Neutrophil (primary cell): Measurements from ENCODE around the gene CCDC110.

ENCODE experiments used
- H3K27ac ChIP-seq: fragments of 200-600 bp; sonication (generic); 2 replicates; pipeline ENCODE4 v1.5.1; 2016; ENCODE audit warnings: mild to moderate bottlenecking, moderate library complexity
- H3K27me3 ChIP-seq: fragments of 200-600 bp; sonication (generic); 2 replicates; pipeline ENCODE4 v1.6.0; 2016; ENCODE audit warnings: mild to moderate bottlenecking
- H3K36me3 ChIP-seq: fragments of 200-600 bp; sonication (generic); 2 replicates; pipeline ENCODE4 v1.5.1; 2017
- H3K4me1 ChIP-seq, 2 experiments: fragments of 200-600 bp in 1 of 2; sonication (generic) in 1 of 2; 1 replicate in 1 of 2; 2 replicates in 1 of 2; pipeline versions ENCODE4 v1.5.1 to v1.6.1; 2013 to 2016; ENCODE audit warnings: low read depth in 1 of 2, low read length in 1 of 2, mild to moderate bottlenecking in 1 of 2, moderate library complexity in 1 of 2; ENCODE audit not compliant: control insufficient read depth in 1 of 2, insufficient read depth in 1 of 2
- H3K4me3 ChIP-seq, 2 experiments: fragments of 200-600 bp in 1 of 2; sonication (generic) in 1 of 2; 1 replicate in 1 of 2; 2 replicates in 1 of 2; pipeline ENCODE4 v1.5.1; 2013 to 2016; ENCODE audit warnings: low read depth in 1 of 2, low read length in 1 of 2, mild to moderate bottlenecking in 1 of 2, moderate library complexity in 1 of 2
- H3K9me3 ChIP-seq: fragments of 200-600 bp; sonication (generic); 2 replicates; pipeline ENCODE4 v1.5.1; 2016
- CTCF ChIP-seq: fragments of 200-600 bp; sonication (generic); IDR thresholded peaks from 2 replicates; pipeline ENCODE4 v1.5.1; 2016; ENCODE audit warnings: antibody characterized with exemption

CCDC110 gene

DNA sequence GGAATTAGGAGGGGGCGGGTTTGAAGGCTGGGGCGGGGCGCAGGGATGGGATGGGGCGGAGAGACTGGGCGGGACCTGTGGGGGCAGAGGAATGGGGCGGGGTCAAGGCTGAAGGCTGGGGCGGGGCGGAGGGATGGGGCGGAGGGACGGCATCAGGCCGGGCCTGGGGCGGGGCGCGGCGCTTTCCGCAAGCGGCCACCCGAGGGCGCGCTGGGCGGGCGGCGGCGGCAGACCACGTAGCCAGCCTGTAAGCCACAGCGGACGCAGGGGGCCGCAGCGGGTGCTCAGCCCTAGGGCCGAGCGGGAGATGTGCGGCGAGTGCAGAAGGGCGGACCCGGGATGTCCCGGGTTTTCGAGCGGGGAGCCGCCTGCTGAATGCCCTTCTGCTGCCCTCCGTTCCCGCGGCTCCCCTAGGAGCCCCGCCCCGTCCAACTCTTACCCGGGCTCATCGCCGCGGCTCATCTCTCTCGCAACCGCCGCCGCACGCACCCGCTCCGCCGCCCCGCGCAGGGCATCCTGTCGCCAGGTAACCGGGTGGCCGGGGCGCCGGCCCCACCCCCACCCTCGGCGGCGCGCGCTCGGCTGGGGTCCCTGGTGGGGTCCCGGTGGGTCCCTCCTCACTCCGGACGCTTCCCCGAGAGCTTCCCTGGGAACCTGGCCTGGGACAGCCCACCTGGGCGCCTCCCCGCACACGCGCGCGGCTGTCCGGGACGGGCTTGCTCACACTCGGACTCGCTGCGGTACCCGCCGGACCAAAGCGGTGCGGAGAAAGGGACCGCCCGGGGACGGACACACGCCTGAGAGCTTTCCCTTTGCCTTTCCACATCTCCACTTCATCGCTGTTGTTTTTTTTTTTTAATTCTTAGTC is at the start of gene CCDC110:
Gene CCDC110, minus strand, starts transcription at position 499 of the 868 bp plus-strand sequence. Its CDS starts 50 bp downstream, at position 449.
- Histone ChIP-seq H3K9me3 (no peaks in the 10 kb centered on the region), H3K27me3 (peaks cover 99% of the 10 kb centered on the region), H3K27ac (peak within 1 kb of the TSS; percentile 33), H3K4me1 (peaks cover 8 to 17% of the 10 kb centered on the region in 2 experiments), H3K4me3 (peak within 1 kb of the TSS; percentile 53 to 61), H3K36me3 (no peaks in the 10 kb centered on the region)
- TF ChIP-seq CTCF: no peak

GRCh38 chr4:185520119-185520518 is 48.6 kb upstream of the CCDC110 start:
- no peak overlapping the region for H3K27ac ChIP-seq
- H3K4me3 ChIP-seq: no peak overlapping the region
- no peaks in the 10 kb centered on the region for H3K36me3 ChIP-seq
- TF ChIP-seq CTCF: no peak
- H3K9me3 ChIP-seq: no peaks in the 10 kb centered on the region
- H3K27me3 ChIP-seq: peaks cover 77% of the 10 kb centered on the region
- no peaks in the 10 kb centered on the region for H3K4me1 ChIP-seq

- no peak for TF ChIP-seq CTCF
- no peaks in the 10 kb centered on the region for H3K9me3 ChIP-seq
- no peaks in the 10 kb centered on the region for H3K4me1 ChIP-seq
- no peaks in the 10 kb centered on the region for H3K36me3 ChIP-seq
- peaks cover 77% of the 10 kb centered on the region for H3K27me3 ChIP-seq
- no peak overlapping the region for H3K27ac ChIP-seq
- H3K4me3 ChIP-seq: no peak overlapping the region
These were observed 47.0 kb upstream of the CCDC110 start for GRCh38 chr4:185518494-185518893.

DNA sequence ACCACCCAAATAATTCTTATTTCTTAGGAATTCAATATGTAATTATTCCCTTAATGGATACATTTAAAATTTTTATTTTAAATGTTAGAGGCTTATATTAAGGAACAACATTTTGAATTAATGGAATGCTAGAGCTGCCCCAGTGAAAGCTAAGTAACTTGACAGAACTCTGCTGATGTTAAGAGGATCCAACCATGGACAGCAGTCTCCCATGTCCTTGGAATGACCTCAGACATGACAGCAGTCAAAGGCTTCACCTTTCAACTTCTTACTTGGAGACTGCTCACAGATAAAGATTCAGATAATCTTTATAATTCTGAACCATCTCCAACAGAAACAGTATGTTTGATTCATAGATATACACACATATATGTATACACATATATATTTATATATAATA is 46.5 kb upstream of the CCDC110 start:
- TF ChIP-seq CTCF: no peak
- Histone ChIP-seq H3K36me3 (no peaks in the 10 kb centered on the region), H3K4me3 (no peak overlapping the region), H3K4me1 (no peaks in the 10 kb centered on the region), H3K9me3 (no peaks in the 10 kb centered on the region), H3K27me3 (peaks cover 77% of the 10 kb centered on the region), H3K27ac (no peak overlapping the region)

- H3K27me3 ChIP-seq: peaks cover 99% of the 10 kb centered on the region
- H3K4me1 ChIP-seq: no peaks in the 10 kb centered on the region
- H3K4me3 ChIP-seq: no peak overlapping the region
- no peak overlapping the region for H3K27ac ChIP-seq
- no peak for TF ChIP-seq CTCF
- H3K36me3 ChIP-seq: no peaks in the 10 kb centered on the region
- no peaks in the 10 kb centered on the region for H3K9me3 ChIP-seq
These were observed 43.7 kb upstream of the CCDC110 start for GRCh38 chr4:185515248-185515647.
